ENCODE measurements around the gene LITAFD. TPM values are rescaled to one million over a fixed set of nuclear protein-coding genes. Genes with fewer than 3 reads are reported as not detected.
"Not testable (repeated sequence)": the region's sequence is repeated elsewhere in the genome, so short reads cannot be mapped to it uniquely, and the experiment has no call there.

The LITAFD gene
- total and polyA plus RNA-seq, 4 donors, result not detected

GRCh38 chr16:8907096-8907495 is 24.9 kb downstream of the LITAFD start:
- Histone ChIP-seq H3K27me3 (ENCODE audit: control insufficient read depth in 1 of 2, insufficient read depth in 2 of 2, low read length in 1 of 2) (no peaks in the 10 kb centered on the region), H3K4me1 (ENCODE audit: control insufficient read depth in 1 of 2, insufficient read depth in 2 of 2, low read length in 2 of 2) (no peaks in the 10 kb centered on the region), H3K9me3 (ENCODE audit: control insufficient read depth, low read length) (no peaks in the 10 kb centered on the region), H3K4me3 (ENCODE audit: low read length in 2 of 2) (no peak overlapping the region), H3K36me3 (ENCODE audit: control insufficient read depth in 1 of 2, insufficient read depth in 2 of 2, low read length in 1 of 2) (peaks cover 5 to 10% of the 10 kb centered on the region in 2 donors), H3K27ac (ENCODE audit: low read depth in 1 of 2, low read length in 2 of 2) (no peak overlapping the region)
- DNase-seq (no peak), ATAC-seq (ENCODE audit: low FRiP score) (no peak)
- WGBS, 2 donors, result 11 to 13% methylated on average over 4 of the region's 4 CpGs
- intact Hi-C loops (cut with DNase I), result no loop called here

GRCh38 chr16:8908810-8909468 is 26.8 kb downstream of the LITAFD start:
- no peaks in the 10 kb centered on the region for H3K9me3 ChIP-seq (ENCODE audit: control insufficient read depth, low read length)
- ATAC-seq (ENCODE audit: low FRiP score) (no peak), DNase-seq (no peak)
- H3K4me3 ChIP-seq (ENCODE audit: low read length in 2 of 2), result no peak overlapping the region
- H3K36me3 ChIP-seq (ENCODE audit: control insufficient read depth in 1 of 2, insufficient read depth in 2 of 2, low read length in 1 of 2), result peaks cover 2 to 8% of the 10 kb centered on the region in 2 donors
- no peaks in the 10 kb centered on the region for H3K4me1 ChIP-seq (ENCODE audit: control insufficient read depth in 1 of 2, insufficient read depth in 2 of 2, low read length in 2 of 2)
- intact Hi-C loops (cut with DNase I), result no loop called here
- 84 to 85% methylated on average over 8 of the region's 8 CpGs for WGBS, 2 donors
- no peak overlapping the region for H3K27ac ChIP-seq (ENCODE audit: low read depth in 1 of 2, low read length in 2 of 2)
- H3K27me3 ChIP-seq (ENCODE audit: control insufficient read depth in 1 of 2, insufficient read depth in 2 of 2, low read length in 1 of 2), result no peaks in the 10 kb centered on the region

DNA sequence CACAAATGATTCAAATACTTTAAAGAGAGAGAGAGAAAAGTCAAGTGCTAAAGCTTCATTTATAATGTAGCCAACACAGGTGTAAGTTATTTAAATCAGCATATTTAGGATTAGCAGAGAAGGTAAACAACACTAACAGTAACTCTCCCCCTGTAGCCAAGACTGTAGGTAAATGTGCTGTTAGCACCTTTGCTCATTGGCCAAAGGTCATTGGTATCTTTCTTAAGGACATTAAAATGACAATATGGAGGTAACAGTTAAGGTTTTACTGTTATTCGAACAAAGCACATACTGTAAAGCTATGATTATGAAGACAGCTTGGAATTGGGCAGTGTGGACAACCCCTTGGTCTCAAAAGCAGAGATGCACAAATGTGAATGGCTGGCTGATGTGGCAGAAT is 28.7 kb downstream of the LITAFD start:
- H3K27ac ChIP-seq (ENCODE audit: low read depth in 1 of 2, low read length in 2 of 2), result no peak overlapping the region
- peaks cover 2 to 9% of the 10 kb centered on the region in 2 donors for H3K36me3 ChIP-seq (ENCODE audit: control insufficient read depth in 1 of 2, insufficient read depth in 2 of 2, low read length in 1 of 2)
- H3K4me1 ChIP-seq (ENCODE audit: control insufficient read depth in 1 of 2, insufficient read depth in 2 of 2, low read length in 2 of 2), result no peaks in the 10 kb centered on the region
- no peaks in the 10 kb centered on the region for H3K9me3 ChIP-seq (ENCODE audit: control insufficient read depth, low read length)
- 90 to 94% methylated on average over 1 of the region's 1 CpG for WGBS, 2 donors
- ATAC-seq (ENCODE audit: low FRiP score) (no peak), DNase-seq (no peak)
- intact Hi-C loops (cut with DNase I), result no loop called here
- no peaks in the 10 kb centered on the region for H3K27me3 ChIP-seq (ENCODE audit: control insufficient read depth in 1 of 2, insufficient read depth in 2 of 2, low read length in 1 of 2)
- H3K4me3 ChIP-seq (ENCODE audit: low read length in 2 of 2), result no peak overlapping the region

GRCh38 chr16:8912793-8913192 is 30.6 kb downstream of the LITAFD start:
- no peaks in the 10 kb centered on the region for H3K27me3 ChIP-seq (ENCODE audit: control insufficient read depth in 1 of 2, insufficient read depth in 2 of 2, low read length in 1 of 2)
- no peak overlapping the region for H3K27ac ChIP-seq (ENCODE audit: low read depth in 1 of 2, low read length in 2 of 2)
- peaks cover 2 to 8% of the 10 kb centered on the region in 2 donors for H3K36me3 ChIP-seq (ENCODE audit: control insufficient read depth in 1 of 2, insufficient read depth in 2 of 2, low read length in 1 of 2)
- DNase-seq (no peak), ATAC-seq (ENCODE audit: low FRiP score) (no peak)
- H3K4me1 ChIP-seq (ENCODE audit: control insufficient read depth in 1 of 2, insufficient read depth in 2 of 2, low read length in 2 of 2), result no peaks in the 10 kb centered on the region
- WGBS, 2 donors, result 89 to 91% methylated on average over 4 of the region's 4 CpGs
- intact Hi-C loops (cut with DNase I), result no loop called here
- no peaks in the 10 kb centered on the region for H3K9me3 ChIP-seq (ENCODE audit: control insufficient read depth, low read length)
- H3K4me3 ChIP-seq (ENCODE audit: low read length in 2 of 2), result no peak overlapping the region

GRCh38 chr16:8914098-8914497 is 31.9 kb downstream of the LITAFD start:
- ATAC-seq (ENCODE audit: low FRiP score), result no peak
- no peaks in the 10 kb centered on the region for H3K9me3 ChIP-seq (ENCODE audit: control insufficient read depth, low read length)
- no peaks in the 10 kb centered on the region for H3K27me3 ChIP-seq (ENCODE audit: control insufficient read depth in 1 of 2, insufficient read depth in 2 of 2, low read length in 1 of 2)
- intact Hi-C loops (cut with DNase I), result no loop called here
- no peak overlapping the region for H3K27ac ChIP-seq (ENCODE audit: low read depth in 1 of 2, low read length in 2 of 2)
- DNase-seq, result no peak
- WGBS, 2 donors, result 96 to 97% methylated on average over 3 of the region's 3 CpGs
- no peaks in the 10 kb centered on the region for H3K4me1 ChIP-seq (ENCODE audit: control insufficient read depth in 1 of 2, insufficient read depth in 2 of 2, low read length in 2 of 2)
- H3K36me3 ChIP-seq (ENCODE audit: control insufficient read depth in 1 of 2, insufficient read depth in 2 of 2, low read length in 1 of 2), result peaks cover 2 to 13% of the 10 kb centered on the region in 2 donors
- no peak overlapping the region for H3K4me3 ChIP-seq (ENCODE audit: low read length in 2 of 2)

DNA sequence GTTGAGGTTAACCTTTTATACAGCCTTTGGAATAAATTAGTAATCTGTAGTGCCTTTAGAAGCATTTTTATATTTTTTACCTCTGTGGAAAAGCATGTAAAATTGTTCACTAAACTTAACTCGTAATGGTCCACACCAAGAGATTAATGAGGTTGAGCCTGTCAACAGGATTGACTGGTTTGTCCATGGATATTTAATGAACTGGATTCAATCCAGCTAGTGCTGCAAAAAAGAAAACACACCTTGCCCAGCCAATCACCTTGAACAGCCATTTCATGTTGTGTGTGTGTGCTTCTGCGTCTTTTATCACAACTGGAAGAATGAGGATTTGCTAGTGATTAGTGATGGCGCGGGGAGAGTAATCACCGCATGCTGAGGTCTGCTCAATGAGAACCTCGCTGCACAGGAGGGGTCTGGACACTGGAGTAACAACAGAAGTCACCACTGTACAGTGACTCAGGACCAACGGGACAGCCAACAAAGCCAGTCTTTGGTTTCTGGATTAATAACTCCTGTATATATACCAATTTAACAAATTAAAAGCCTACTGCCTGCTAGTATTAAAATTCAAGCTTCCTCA is 33.7 kb downstream of the LITAFD start:
- WGBS, 2 donors, result 85% methylated on average over 7 of the region's 7 CpGs
- Histone ChIP-seq H3K27ac (ENCODE audit: low read depth in 1 of 2, low read length in 2 of 2) (no peak overlapping the region), H3K9me3 (ENCODE audit: control insufficient read depth, low read length) (no peaks in the 10 kb centered on the region), H3K36me3 (ENCODE audit: control insufficient read depth in 1 of 2, insufficient read depth in 2 of 2, low read length in 1 of 2) (peaks cover 3 to 17% of the 10 kb centered on the region in 2 donors), H3K4me1 (ENCODE audit: control insufficient read depth in 1 of 2, insufficient read depth in 2 of 2, low read length in 2 of 2) (no peaks in the 10 kb centered on the region), H3K4me3 (ENCODE audit: low read length in 2 of 2) (no peak overlapping the region), H3K27me3 (ENCODE audit: control insufficient read depth in 1 of 2, insufficient read depth in 2 of 2, low read length in 1 of 2) (no peaks in the 10 kb centered on the region)
- intact Hi-C loops (cut with DNase I), result no loop called here
- ATAC-seq (ENCODE audit: low FRiP score) (no peak), DNase-seq (no peak)

GRCh38 chr16:8916541-8917225 is 34.5 kb downstream of the LITAFD start:
- ATAC-seq (ENCODE audit: low FRiP score), result no peak
- H3K27me3 ChIP-seq (ENCODE audit: control insufficient read depth in 1 of 2, insufficient read depth in 2 of 2, low read length in 1 of 2), result no peaks in the 10 kb centered on the region
- H3K4me1 ChIP-seq (ENCODE audit: control insufficient read depth in 1 of 2, insufficient read depth in 2 of 2, low read length in 2 of 2), result no peaks in the 10 kb centered on the region
- no peak for DNase-seq
- 73 to 82% methylated on average over 5 of the region's 5 CpGs for WGBS, 2 donors
- peaks cover 3 to 15% of the 10 kb centered on the region in 2 donors for H3K36me3 ChIP-seq (ENCODE audit: control insufficient read depth in 1 of 2, insufficient read depth in 2 of 2, low read length in 1 of 2)
- H3K4me3 ChIP-seq (ENCODE audit: low read length in 2 of 2), result no peak overlapping the region
- H3K27ac ChIP-seq (ENCODE audit: low read depth in 1 of 2, low read length in 2 of 2), result no peak overlapping the region
- intact Hi-C loops (cut with DNase I), result no loop called here
- no peaks in the 10 kb centered on the region for H3K9me3 ChIP-seq (ENCODE audit: control insufficient read depth, low read length)

- H3K4me3 ChIP-seq (ENCODE audit: low read length in 2 of 2); ATAC-seq (ENCODE audit: low FRiP score); H3K27ac ChIP-seq (ENCODE audit: low read depth in 1 of 2, low read length in 2 of 2); H3K27me3 ChIP-seq (ENCODE audit: control insufficient read depth in 1 of 2, insufficient read depth in 2 of 2, low read length in 1 of 2); H3K4me1 ChIP-seq (ENCODE audit: control insufficient read depth in 1 of 2, insufficient read depth in 2 of 2, low read length in 2 of 2); H3K9me3 ChIP-seq (ENCODE audit: control insufficient read depth, low read length); DNase-seq; intact Hi-C loops (cut with DNase I): not testable (repeated sequence)
- H3K36me3 ChIP-seq (ENCODE audit: control insufficient read depth in 1 of 2, insufficient read depth in 2 of 2, low read length in 1 of 2), result peaks cover 3 to 15% of the 10 kb centered on the region in 2 donors
- WGBS, 2 donors, result 92 to 97% methylated on average over 10 of the region's 10 CpGs
Observed at GRCh38 chr16:8917336-8917735, 35.2 kb downstream of the LITAFD start.

All from aorta (tissue), 5 donors.